PC-9 (cell line): ENCODE data around the gene LRFN2. TPM values are rescaled to one million over a fixed set of nuclear protein-coding genes. Genes with fewer than 3 reads are reported as not detected.

Source experiments
- BruUV-seq: library from RNA; stranded (reverse); fragments of 400-500 nt; replicated peaks from 2 replicates; lab custom pipeline; 2021; lab: Mats Ljungman, UMichigan
- CTCF ChIA-PET: fragments of 300-600 bp; sonication (Branson Sonifier 250); formaldehyde crosslinking; loops from one replicate; lab custom pipeline; 2022; ENCODE audit warnings: antibody characterized with exemption; lab: Charles Lee
- POLR2A ChIA-PET: fragments of 300-600 bp; sonication (Branson Sonifier 250); formaldehyde crosslinking; loops from one replicate; lab custom pipeline; 2022; ENCODE audit warnings: antibody characterized with exemption; ENCODE audit not compliant: unreplicated experiment; lab: Charles Lee
- DNase-seq, 2 experiments: peaks; one replicate each; pipeline versions ENCODE4 v3.0.0 to v3.0.0-alpha.2; 2015 to 2022; ENCODE audit warnings: mixed read lengths in 1 of 2
- H2AFZ ChIP-seq: fragments of 200-600 bp; sonication (generic); 2 replicates; pipeline ENCODE4 v1.8.1; 2017; ENCODE audit warnings: antibody characterized with exemption
- H3F3A ChIP-seq: fragments of 200-600 bp; sonication (generic); 2 replicates; pipeline ENCODE4 v1.8.1; 2017; ENCODE audit warnings: antibody characterized with exemption, mild to moderate bottlenecking, low read depth; ENCODE audit not compliant: insufficient read depth
- H3K27ac ChIP-seq: fragments of 200-600 bp; sonication (generic); 2 replicates; pipeline ENCODE4 v1.6.1; 2016; ENCODE audit warnings: mixed run types
- H3K27me3 ChIP-seq: fragments of 200-600 bp; sonication (generic); 2 replicates; pipeline ENCODE4 v1.6.1; 2016; ENCODE audit warnings: low read depth, mixed run types; ENCODE audit not compliant: insufficient read depth
- H3K36me3 ChIP-seq: fragments of 200-600 bp; sonication (generic); 2 replicates; pipeline ENCODE4 v1.6.1; 2016; ENCODE audit warnings: low read depth, mixed run types
- H3K4me1 ChIP-seq: fragments of 200-600 bp; sonication (generic); replicated peaks from 2 replicates; pipeline ENCODE4 v1.6.1; 2016; ENCODE audit warnings: mixed run types; ENCODE audit not compliant: insufficient read depth
- H3K4me2 ChIP-seq: fragments of 200-600 bp; sonication (generic); 2 replicates; pipeline ENCODE4 v1.6.1; 2017; ENCODE audit warnings: mixed run types
- H3K4me3 ChIP-seq: fragments of 200-600 bp; sonication (generic); 2 replicates; pipeline ENCODE4 v1.6.1; 2016; ENCODE audit warnings: mixed run types
- H3K79me2 ChIP-seq: fragments of 200-600 bp; sonication (generic); 2 replicates; pipeline ENCODE4 v1.6.1; 2017; ENCODE audit warnings: low read depth, mixed run types
- H3K9me2 ChIP-seq: fragments of 200-600 bp; sonication (generic); 2 replicates; pipeline ENCODE4 v1.8.1; 2017; ENCODE audit warnings: mild to moderate bottlenecking; ENCODE audit not compliant: insufficient read depth
- H3K9me3 ChIP-seq: fragments of 200-600 bp; sonication (generic); 2 replicates; pipeline ENCODE4 v1.8.1; 2016; ENCODE audit warnings: low read depth; ENCODE audit not compliant: insufficient read depth
- H4K20me1 ChIP-seq: fragments of 200-600 bp; sonication (generic); 2 replicates; pipeline ENCODE4 v1.8.1; 2017; ENCODE audit not compliant: insufficient read depth
- CTCF ChIP-seq: fragments of 200-600 bp; sonication (generic); conservative IDR thresholded peaks from 2 replicates; pipeline ENCODE4 v1.6.1; 2017; ENCODE audit warnings: mixed run types, antibody characterized with exemption, mild to moderate bottlenecking, moderate library complexity
- EZH2 ChIP-seq: fragments of 200-600 bp; sonication (generic); IDR thresholded peaks from 2 replicates; pipeline ENCODE4 v1.8.0; 2017; ENCODE audit warnings: antibody characterized with exemption, low read depth
- intact Hi-C: fragments of 100-400 bp; cut with micrococcal nuclease; formaldehyde crosslinking; loops from one replicate; pipeline ENCODE4 v1.10.0; 2022; ENCODE audit not compliant: unreplicated experiment
- total RNA-seq: library from RNA; stranded (reverse); gene quantifications from 2 replicates; pipeline ENCODE4 v1.2.3, GENCODE V29; 2021

Gene LRFN2
- total RNA-seq, 1 experiment from 2014 or later: not detected

- Histone ChIP-seq H3K4me1 (no peaks in the 10 kb centered on the region), H3K79me2 (no peaks in the 10 kb centered on the region), H2AFZ (no peak overlapping the region), H3K27ac (no peak overlapping the region), H3K27me3 (peaks cover 18% of the 10 kb centered on the region), H3K9me2 (no peaks in the 10 kb centered on the region), H3K36me3 (no peaks in the 10 kb centered on the region), H3K9me3 (no peaks in the 10 kb centered on the region), H4K20me1 (no peaks in the 10 kb centered on the region), H3K4me3 (no peak overlapping the region), H3F3A (no peaks in the 10 kb centered on the region), H3K4me2 (no peak overlapping the region)
- ChIA-PET CTCF (no interaction called here), POLR2A (no interaction called here)
- no peak for TF ChIP-seq CTCF
- TF ChIP-seq EZH2: no peak
- intact Hi-C loops: no loop called here
- no TSS peak for BruUV-seq
- no peak for DNase-seq
Measured at GRCh38 chr6:40469323-40469722, 117.8 kb downstream of the LRFN2 start.

GRCh38 chr6:40466986-40467539 is 120.1 kb downstream of the LRFN2 start:
- Histone ChIP-seq H3K4me3 (no peak overlapping the region), H3K36me3 (no peaks in the 10 kb centered on the region), H4K20me1 (no peaks in the 10 kb centered on the region), H3K27ac (no peak overlapping the region), H3K79me2 (no peaks in the 10 kb centered on the region), H3F3A (no peaks in the 10 kb centered on the region), H2AFZ (no peak overlapping the region), H3K9me3 (no peaks in the 10 kb centered on the region), H3K9me2 (no peaks in the 10 kb centered on the region), H3K4me2 (no peak overlapping the region), H3K4me1 (no peaks in the 10 kb centered on the region), H3K27me3 (peaks cover 12% of the 10 kb centered on the region; the same call in 1 of the 2 replicates)
- BruUV-seq: no TSS peak
- intact Hi-C loops: no loop called here
- CTCF ChIA-PET: no interaction called here
- POLR2A ChIA-PET: no interaction called here
- DNase-seq: no peak
- no peak for TF ChIP-seq CTCF
- TF ChIP-seq EZH2: no peak

- no peak overlapping the region for H3K4me2 ChIP-seq
- POLR2A ChIA-PET: no interaction called here
- no peak overlapping the region for H3K4me3 ChIP-seq
- CTCF ChIA-PET: no interaction called here
- H3F3A ChIP-seq: no peaks in the 10 kb centered on the region
- DNase-seq: no peak
- peaks cover 12% of the 10 kb centered on the region for H3K27me3 ChIP-seq
- no peaks in the 10 kb centered on the region for H3K9me3 ChIP-seq
- no peaks in the 10 kb centered on the region for H3K4me1 ChIP-seq
- intact Hi-C loops: no loop called here
- no peaks in the 10 kb centered on the region for H3K9me2 ChIP-seq
- H3K27ac ChIP-seq: no peak overlapping the region
- no TSS peak for BruUV-seq
- H3K79me2 ChIP-seq: no peaks in the 10 kb centered on the region
- no peak overlapping the region for H2AFZ ChIP-seq
- no peaks in the 10 kb centered on the region for H3K36me3 ChIP-seq
- H4K20me1 ChIP-seq: no peaks in the 10 kb centered on the region
- TF ChIP-seq EZH2: no peak
- no peak for TF ChIP-seq CTCF
Measured at GRCh38 chr6:40461643-40462042, 125.5 kb downstream of the LRFN2 start.
